Cardiac fibroblast (primary cell): ENCODE results near the gene LYSMD4.

Experiments used
- DNase-seq, 2 donors: peaks; one replicate each; pipeline versions ENCODE4 v3.0.0 to v3.0.0-alpha.2; 2010; ENCODE audit warnings: low read depth in 2 of 2
- H3K4me3 ChIP-seq, 2 donors: replicated peaks in 1 of 2; 1 replicate in 1 of 2; 2 replicates in 1 of 2; pipeline ENCODE4 v1.5.1; 2011; ENCODE audit warnings: low read depth in 2 of 2, low read length in 2 of 2, mild to moderate bottlenecking in 2 of 2, moderate library complexity in 1 of 2
- CTCF ChIP-seq: IDR thresholded peaks from one replicate; pipeline ENCODE4 v1.5.1; 2011; ENCODE audit warnings: low read depth, mild to moderate bottlenecking, low read length, inconsistent platforms

The LYSMD4 gene

DNA sequence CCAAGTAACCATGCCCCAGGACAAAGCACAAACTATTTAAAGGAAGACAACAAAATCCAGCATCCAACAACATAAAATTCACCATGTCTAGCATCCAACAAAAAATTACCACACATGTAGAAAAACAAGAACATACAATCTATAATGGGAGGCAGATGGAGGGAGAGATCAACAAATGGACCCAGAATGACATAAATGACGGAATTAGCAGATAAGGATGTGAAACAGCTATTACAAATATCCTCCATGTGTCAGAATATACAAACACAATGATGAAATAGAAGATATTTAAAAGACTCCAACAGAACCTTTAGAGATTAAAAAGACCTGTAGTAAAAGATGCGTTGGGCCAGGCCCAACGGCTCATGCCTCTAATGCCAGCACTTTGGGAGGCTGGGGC lies 10.8 kb downstream of the LYSMD4 start:
- H3K4me3 ChIP-seq = no peak overlapping the region
- no peak for TF ChIP-seq CTCF
- no peak for DNase-seq

DNA sequence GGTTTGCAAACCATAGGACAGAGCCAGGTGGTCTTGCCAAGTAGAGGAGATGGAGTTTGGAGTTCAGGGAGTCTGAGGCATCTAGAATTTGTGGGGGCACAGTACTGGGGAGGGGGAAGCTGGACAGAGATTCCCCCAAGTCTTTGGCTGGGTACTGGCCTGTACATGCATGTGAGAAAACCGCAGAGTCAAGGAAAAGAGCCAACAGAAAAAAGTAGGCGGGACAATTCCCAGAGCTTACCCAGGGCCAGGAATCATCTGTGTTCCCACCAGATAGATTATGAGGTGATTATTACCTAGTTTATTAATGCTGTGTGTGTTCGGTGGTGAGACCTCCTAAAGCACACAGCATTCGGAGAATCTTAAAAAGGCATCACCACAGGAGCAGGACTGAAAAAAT lies 11.3 kb downstream of the LYSMD4 start:
- DNase-seq = no peak
- H3K4me3 ChIP-seq = no peak overlapping the region
- TF ChIP-seq CTCF = no peak

GRCh38 chr15:99721104-99721778 lies 12.0 kb downstream of the LYSMD4 start:
- TF ChIP-seq CTCF = no peak
- no peak overlapping the region for H3K4me3 ChIP-seq
- DNase-seq = no peak

- DNase-seq = no peak
- TF ChIP-seq CTCF = no peak
- no peak overlapping the region for H3K4me3 ChIP-seq
Measured at GRCh38 chr15:99720533-99720932, 12.7 kb downstream of the LYSMD4 start.

DNA sequence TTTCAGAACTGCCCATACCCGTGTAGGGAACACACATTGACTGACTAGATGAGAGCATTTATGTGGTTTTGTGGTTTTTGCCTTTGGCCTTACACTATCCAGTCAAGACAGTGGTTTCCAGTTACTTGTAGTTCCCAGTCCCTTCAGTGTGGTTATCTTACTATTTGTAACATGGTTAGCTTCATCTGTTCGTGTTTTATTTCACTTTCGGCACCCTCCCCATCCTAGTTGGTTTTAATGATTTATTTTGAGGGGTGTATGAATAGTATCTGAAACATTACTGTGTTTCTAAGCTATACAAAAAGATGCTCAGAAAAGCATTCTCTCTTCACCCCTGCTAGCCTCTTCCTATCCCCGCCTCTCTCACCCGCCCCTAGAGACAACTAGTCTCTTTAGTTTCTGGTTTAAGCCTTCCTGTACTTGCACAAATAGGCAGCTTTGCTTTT lies 14.1 kb downstream of the LYSMD4 start:
- no peak overlapping the region for H3K4me3 ChIP-seq
- TF ChIP-seq CTCF = no peak
- peak; percentile 57 to 65 for DNase-seq

DNA sequence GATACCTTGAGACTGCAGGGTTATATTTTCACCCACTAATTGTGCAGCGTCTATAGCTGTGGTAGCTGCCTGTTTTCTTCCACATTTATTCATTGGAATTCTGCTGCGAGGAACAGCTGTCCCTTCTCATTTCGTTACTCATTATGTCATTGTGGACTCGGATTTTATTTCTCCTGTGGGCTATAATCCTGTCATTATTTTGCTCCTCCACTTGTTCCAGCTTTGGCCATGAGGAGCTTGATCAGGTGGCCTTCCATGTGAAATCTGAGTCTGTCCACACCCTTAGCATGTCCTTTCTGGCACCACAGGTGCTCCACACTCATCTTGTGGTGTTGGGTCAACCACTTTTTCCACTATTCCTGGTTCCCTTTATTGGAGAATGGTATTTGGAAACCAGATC lies 14.8 kb downstream of the LYSMD4 start:
- no peak for TF ChIP-seq CTCF
- DNase-seq = no peak
- H3K4me3 ChIP-seq = no peak overlapping the region
